22Rv1 (cell line): Measurements from ENCODE around the gene RAET1G.

ENCODE experiments used
- ZFX ChIP-seq: fragments of 450-650 bp; IDR thresholded peaks from 2 replicates; pipeline ENCODE4 v1.6.1; 2017; ENCODE audit warnings: antibody characterized with exemption, borderline replicate concordance
- TF ChIP-seq, protein P1 (sequence below): fragments of 450-650 bp; IDR thresholded peaks from 2 replicates; pipeline ENCODE4 v1.5.1; 2017; ENCODE audit warnings: mild to moderate bottlenecking

GRCh38 chr6:149922642-149923326 lies at the start of gene RAET1G:
- TF ChIP-seq, protein P1, sequence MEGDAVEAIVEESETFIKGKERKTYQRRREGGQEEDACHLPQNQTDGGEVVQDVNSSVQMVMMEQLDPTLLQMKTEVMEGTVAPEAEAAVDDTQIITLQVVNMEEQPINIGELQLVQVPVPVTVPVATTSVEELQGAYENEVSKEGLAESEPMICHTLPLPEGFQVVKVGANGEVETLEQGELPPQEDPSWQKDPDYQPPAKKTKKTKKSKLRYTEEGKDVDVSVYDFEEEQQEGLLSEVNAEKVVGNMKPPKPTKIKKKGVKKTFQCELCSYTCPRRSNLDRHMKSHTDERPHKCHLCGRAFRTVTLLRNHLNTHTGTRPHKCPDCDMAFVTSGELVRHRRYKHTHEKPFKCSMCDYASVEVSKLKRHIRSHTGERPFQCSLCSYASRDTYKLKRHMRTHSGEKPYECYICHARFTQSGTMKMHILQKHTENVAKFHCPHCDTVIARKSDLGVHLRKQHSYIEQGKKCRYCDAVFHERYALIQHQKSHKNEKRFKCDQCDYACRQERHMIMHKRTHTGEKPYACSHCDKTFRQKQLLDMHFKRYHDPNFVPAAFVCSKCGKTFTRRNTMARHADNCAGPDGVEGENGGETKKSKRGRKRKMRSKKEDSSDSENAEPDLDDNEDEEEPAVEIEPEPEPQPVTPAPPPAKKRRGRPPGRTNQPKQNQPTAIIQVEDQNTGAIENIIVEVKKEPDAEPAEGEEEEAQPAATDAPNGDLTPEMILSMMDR: no peak
- TF ChIP-seq ZFX: no peak
